Measurements from ENCODE around the gene GRIK1.

GRIK1 gene

DNA sequence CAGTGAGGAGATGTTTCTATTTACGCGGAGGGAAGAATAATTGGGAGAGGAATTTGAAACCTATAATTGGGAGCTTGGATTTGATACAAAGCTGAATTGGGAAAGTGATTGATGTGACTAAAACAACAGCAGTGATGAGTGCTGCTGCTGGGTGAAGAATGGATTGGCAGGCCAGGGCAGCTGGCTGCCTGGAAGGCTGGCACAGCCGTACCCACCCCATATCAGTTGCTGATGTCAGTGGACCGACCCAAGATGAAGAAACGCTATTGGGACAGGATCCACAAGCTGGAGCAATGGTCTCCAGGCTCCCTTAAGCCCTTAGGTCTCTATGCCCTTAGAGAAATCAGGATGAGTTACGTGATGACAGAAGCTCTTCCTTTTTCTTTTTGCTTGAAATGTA, 47.4 kb downstream of the GRIK1 start:
- Histone ChIP-seq H3K36me3 (no peaks in the 10 kb centered on the region), H3K27ac (no peak overlapping the region), H3K9me3 (no peaks in the 10 kb centered on the region), H3K4me3 (ENCODE audit: low read depth in 1 of 2, low read length in 1 of 2) (no peak overlapping the region), H3K27me3 (no peaks in the 10 kb centered on the region), H3K4me1 (ENCODE audit: control insufficient read depth in 1 of 2, insufficient read depth in 1 of 2, low read depth in 1 of 2, low read length in 1 of 2) (no peaks in the 10 kb centered on the region)
- TF ChIP-seq, protein P1, sequence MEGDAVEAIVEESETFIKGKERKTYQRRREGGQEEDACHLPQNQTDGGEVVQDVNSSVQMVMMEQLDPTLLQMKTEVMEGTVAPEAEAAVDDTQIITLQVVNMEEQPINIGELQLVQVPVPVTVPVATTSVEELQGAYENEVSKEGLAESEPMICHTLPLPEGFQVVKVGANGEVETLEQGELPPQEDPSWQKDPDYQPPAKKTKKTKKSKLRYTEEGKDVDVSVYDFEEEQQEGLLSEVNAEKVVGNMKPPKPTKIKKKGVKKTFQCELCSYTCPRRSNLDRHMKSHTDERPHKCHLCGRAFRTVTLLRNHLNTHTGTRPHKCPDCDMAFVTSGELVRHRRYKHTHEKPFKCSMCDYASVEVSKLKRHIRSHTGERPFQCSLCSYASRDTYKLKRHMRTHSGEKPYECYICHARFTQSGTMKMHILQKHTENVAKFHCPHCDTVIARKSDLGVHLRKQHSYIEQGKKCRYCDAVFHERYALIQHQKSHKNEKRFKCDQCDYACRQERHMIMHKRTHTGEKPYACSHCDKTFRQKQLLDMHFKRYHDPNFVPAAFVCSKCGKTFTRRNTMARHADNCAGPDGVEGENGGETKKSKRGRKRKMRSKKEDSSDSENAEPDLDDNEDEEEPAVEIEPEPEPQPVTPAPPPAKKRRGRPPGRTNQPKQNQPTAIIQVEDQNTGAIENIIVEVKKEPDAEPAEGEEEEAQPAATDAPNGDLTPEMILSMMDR (IDR thresholded peaks at IDR 0.05): no peak

DNA sequence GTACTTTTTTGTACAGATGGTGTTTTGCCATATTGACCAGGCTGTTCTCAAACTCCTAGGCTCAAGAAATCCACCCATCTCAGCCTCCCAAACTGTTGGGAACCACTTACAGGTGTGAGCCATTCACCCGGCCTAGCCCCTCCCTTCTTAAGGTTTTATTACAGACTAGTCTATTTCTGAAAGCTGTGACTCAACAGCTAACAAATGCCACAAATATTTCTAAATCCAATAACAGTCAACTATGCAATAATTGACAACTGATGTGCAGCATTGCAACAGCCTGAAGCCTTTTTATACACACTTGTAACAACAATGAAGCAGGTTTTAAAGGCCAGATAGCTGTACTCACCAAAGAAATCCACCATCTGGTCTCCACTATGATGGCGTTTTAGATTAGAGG, 51.4 kb downstream of the GRIK1 start:
- H3K36me3 ChIP-seq: no peaks in the 10 kb centered on the region
- no peaks in the 10 kb centered on the region for H3K9me3 ChIP-seq
- no peaks in the 10 kb centered on the region for H3K27me3 ChIP-seq
- H3K4me3 ChIP-seq (ENCODE audit: low read depth in 1 of 2, low read length in 1 of 2): no peak overlapping the region
- TF ChIP-seq, protein P1 (IDR thresholded peaks at IDR 0.05): no peak
- no peak overlapping the region for H3K27ac ChIP-seq
- H3K4me1 ChIP-seq (ENCODE audit: control insufficient read depth in 1 of 2, insufficient read depth in 1 of 2, low read depth in 1 of 2, low read length in 1 of 2): no peaks in the 10 kb centered on the region

DNA sequence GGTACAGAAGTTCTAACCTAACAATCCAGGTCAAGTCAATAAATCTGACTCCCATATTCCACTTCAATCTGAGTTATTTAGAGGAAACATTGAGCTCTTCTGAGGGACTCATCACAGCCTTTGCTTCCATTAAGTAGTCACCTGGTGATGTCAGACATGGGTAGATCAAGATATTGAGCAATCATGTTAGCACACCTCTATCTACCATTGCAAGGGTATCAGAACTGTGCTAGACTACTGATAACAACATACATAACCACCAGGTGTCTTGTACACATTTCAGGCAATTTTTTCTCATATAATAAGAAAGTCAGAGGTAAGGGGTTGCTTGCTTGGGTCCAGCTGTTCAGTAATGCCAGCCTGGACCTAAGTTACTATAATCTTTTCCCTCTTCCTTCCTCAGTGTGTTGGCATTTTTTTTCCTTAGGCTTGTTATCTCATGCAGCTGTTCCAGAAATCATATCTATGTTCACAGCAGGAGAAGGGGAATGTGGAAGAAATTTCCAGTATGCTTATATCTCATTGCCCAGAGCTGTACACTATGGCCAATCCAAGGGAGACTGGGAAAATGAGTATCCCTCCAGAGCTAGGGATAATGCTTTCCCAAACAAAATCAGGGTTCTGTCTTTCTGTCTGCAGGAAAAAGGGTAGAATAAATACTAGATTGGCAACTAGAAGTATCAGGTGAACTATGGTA, 52.3 kb downstream of the GRIK1 start:
- no peak overlapping the region for H3K27ac ChIP-seq
- H3K4me3 ChIP-seq (ENCODE audit: low read depth in 1 of 2, low read length in 1 of 2): no peak overlapping the region

DNA sequence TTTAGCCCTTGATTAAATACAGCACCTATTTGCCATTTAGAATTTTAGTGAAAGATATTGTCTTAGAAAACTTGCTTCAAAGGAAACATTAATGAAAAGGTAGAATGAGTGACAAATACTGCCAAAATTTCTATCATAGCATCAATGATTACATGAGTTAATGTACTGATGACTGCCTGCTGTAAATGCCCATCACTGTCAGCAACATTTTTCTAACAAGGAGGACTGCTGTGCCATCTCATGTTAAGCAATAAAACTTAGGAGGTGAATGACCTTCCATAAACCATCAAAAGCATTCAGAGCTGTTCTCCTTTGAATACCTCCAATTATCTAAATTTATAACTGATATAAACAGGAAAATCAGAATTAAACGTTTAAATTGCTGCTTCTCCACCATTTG, 54.3 kb downstream of the GRIK1 start:
- Histone ChIP-seq H3K4me1 (ENCODE audit: control insufficient read depth in 1 of 2, insufficient read depth in 1 of 2, low read depth in 1 of 2, low read length in 1 of 2) (no peaks in the 10 kb centered on the region), H3K9me3 (no peaks in the 10 kb centered on the region), H3K27ac (no peak overlapping the region), H3K4me3 (ENCODE audit: low read depth in 1 of 2, low read length in 1 of 2) (no peak overlapping the region), H3K27me3 (no peaks in the 10 kb centered on the region), H3K36me3 (no peaks in the 10 kb centered on the region)
- TF ChIP-seq, protein P1 (IDR thresholded peaks at IDR 0.05): no peak

More for the DNA sequence above, 52.3 kb downstream of the GRIK1 start:
- H3K9me3 ChIP-seq: no peaks in the 10 kb centered on the region
- TF ChIP-seq, protein P1 (IDR thresholded peaks at IDR 0.05): no peak
- no peaks in the 10 kb centered on the region for H3K4me1 ChIP-seq (ENCODE audit: control insufficient read depth in 1 of 2, insufficient read depth in 1 of 2, low read depth in 1 of 2, low read length in 1 of 2)
- no peaks in the 10 kb centered on the region for H3K27me3 ChIP-seq
- no peaks in the 10 kb centered on the region for H3K36me3 ChIP-seq

GRCh38 chr21:29875873-29876272, 63.9 kb downstream of the GRIK1 start:
- H3K4me3 ChIP-seq (ENCODE audit: low read depth in 1 of 2, low read length in 1 of 2): no peak overlapping the region
- H3K27me3 ChIP-seq: no peaks in the 10 kb centered on the region
- no peaks in the 10 kb centered on the region for H3K9me3 ChIP-seq
- TF ChIP-seq, protein P1 (IDR thresholded peaks at IDR 0.05): no peak
- H3K36me3 ChIP-seq: no peaks in the 10 kb centered on the region
- H3K4me1 ChIP-seq (ENCODE audit: control insufficient read depth in 1 of 2, insufficient read depth in 1 of 2, low read depth in 1 of 2, low read length in 1 of 2): no peaks in the 10 kb centered on the region
- no peak overlapping the region for H3K27ac ChIP-seq

All from neutrophil (primary cell).